ENCODE measurements around the gene ZNF221.

The ZNF221 gene

GRCh38 chr19:44010468-44010867 is 59.4 kb downstream of the ZNF221 start:
- Histone ChIP-seq H3K79me2 (ENCODE audit: low read length) (no peaks in the 10 kb centered on the region), H2AFZ (ENCODE audit: low read depth, low read length) (no peak overlapping the region), H3K27me3 (ENCODE audit: low read depth, low read length) (no peaks in the 10 kb centered on the region), H4K20me1 (ENCODE audit: insufficient read depth, low read length) (no peaks in the 10 kb centered on the region), H3K27ac (ENCODE audit: low read length) (no peak overlapping the region), H3K9me3 (ENCODE audit: insufficient read depth, low read length) (peaks cover 50% of the 10 kb centered on the region), H3K36me3 (replicated peaks; ENCODE audit: low read depth, low read length) (peaks cover 85% of the 10 kb centered on the region), H3K4me3 (ENCODE audit: low read length) (no peak overlapping the region), H3K4me1 (ENCODE audit: low read length) (no peaks in the 10 kb centered on the region), H3K4me2 (ENCODE audit: low read length) (no peak overlapping the region), H3K9ac (ENCODE audit: low read length) (no peak overlapping the region)
- TF ChIP-seq EZH2phosphoT487 (IDR thresholded peaks at IDR 0.05; ENCODE audit: low read depth) (no peak), CTCF (IDR thresholded peaks at IDR 0.05; ENCODE audit: low read depth, low read length) (no peak)

Data from OCI-LY3 (cell line).